ENCODE results near the gene PABPC1L. TPM values are rescaled to one million over a fixed set of nuclear protein-coding genes. Genes with fewer than 3 reads are reported as not detected.

Gene PABPC1L
- total and polyA plus RNA-seq, 2 of the 13 experiments (the other 11 are each of a cell fraction or from before 2014, with no cell fraction given): 30.8 to 252 TPM

DNA sequence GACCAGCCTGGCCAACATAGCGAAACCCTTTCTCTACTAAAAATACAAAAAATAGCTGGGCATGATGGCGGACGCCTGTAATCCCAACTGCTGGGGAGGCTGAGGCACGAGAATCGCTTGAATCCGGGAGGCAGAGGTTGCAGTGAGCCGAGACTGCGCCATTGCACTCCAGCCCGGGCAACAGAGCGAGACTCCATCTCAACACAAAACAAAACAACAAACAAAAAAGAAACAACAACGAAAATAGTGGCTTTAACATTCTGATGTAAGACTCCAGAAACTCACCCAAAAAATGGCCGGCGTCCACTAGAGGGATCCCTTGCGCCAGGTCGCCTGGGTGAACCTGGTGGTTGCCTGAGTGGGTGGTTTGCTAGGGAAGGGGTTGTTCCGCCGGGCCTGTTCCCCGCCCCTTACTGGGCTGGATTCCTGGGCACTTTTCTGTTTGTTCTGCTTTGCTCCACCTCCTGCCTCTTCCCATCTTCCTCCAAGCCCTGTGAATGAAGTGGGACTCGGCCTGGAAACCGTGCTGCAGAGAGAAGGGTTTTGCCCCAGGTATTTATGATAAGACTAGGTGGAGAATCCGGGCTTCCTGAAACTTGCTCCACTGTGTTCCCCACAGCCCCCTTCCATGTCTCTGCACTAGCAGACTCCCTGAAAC lies 1.5 kb downstream of the PABPC1L start (continued):
- TF ChIP-seq, protein P1, sequence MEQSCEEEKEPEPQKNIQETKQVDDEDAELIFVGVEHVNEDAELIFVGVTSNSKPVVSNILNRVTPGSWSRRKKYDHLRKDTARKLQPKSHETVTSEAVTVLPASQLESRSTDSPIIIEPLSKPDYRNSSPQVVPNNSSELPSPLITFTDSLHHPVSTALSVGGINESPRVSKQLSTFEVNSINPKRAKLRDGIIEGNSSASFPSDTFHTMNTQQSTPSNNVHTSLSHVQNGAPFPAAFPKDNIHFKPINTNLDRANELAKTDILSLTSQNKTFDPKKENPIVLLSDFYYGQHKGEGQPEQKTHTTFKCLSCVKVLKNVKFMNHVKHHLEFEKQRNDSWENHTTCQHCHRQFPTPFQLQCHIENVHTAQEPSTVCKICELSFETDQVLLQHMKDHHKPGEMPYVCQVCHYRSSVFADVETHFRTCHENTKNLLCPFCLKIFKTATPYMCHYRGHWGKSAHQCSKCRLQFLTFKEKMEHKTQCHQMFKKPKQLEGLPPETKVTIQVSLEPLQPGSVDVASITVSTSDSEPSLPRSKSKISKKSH (CRISPR knock-in tag; IDR thresholded peaks at IDR 0.05; ENCODE audit: borderline replicate concordance): peak; percentile 51; the same call in 1 of the 2 replicates
- TF ChIP-seq ZFP36L1 (CRISPR knock-in tag; IDR thresholded peaks at IDR 0.05) (peak; percentile 55; the same call in 1 of the 2 replicates), ZNF709 (CRISPR knock-in tag; IDR thresholded peaks at IDR 0.05) (0 out of 2 replicates have a peak, but pooled peaks have one; percentile 16), ZNF850 (CRISPR knock-in tag; conservative IDR thresholded peaks at IDR 0.05) (no peak), ZKSCAN8 (CRISPR knock-in tag; IDR thresholded peaks at IDR 0.05; ENCODE audit: borderline replicate concordance) (peak; percentile 46; the same call in 1 of the 2 replicates), ZNF619 (CRISPR knock-in tag; IDR thresholded peaks at IDR 0.05) (peak; percentile 89), POLR2AphosphoS2 (IDR thresholded peaks at IDR 0.05; ENCODE audit: low read depth, low read length) (no peak), ZBTB21 (CRISPR knock-in tag; IDR thresholded peaks at IDR 0.05) (no peak), FUBP1 (CRISPR knock-in tag; IDR thresholded peaks at IDR 0.05; ENCODE audit: borderline replicate concordance) (peak; percentile 57; the same call in 1 of the 2 replicates), SMARCE1 (IDR thresholded peaks at IDR 0.05; ENCODE audit: borderline replicate concordance) (no peak), KDM3A (CRISPR knock-in tag; IDR thresholded peaks at IDR 0.05; ENCODE audit: low read depth) (no peak), CAMTA2 (CRISPR knock-in tag; IDR thresholded peaks at IDR 0.05; ENCODE audit: borderline replicate concordance) (no peak), GMEB1 (CRISPR knock-in tag; IDR thresholded peaks at IDR 0.05; ENCODE audit: borderline replicate concordance) (peak; percentile 35; the same call in 1 of the 2 replicates), SYNCRIP (IDR thresholded peaks at IDR 0.05; ENCODE audit: insufficient read depth, low read depth, low read length) (no peak), PRDM4 (CRISPR knock-in tag; IDR thresholded peaks at IDR 0.05; ENCODE audit: borderline replicate concordance) (no peak), RFX1 (IDR thresholded peaks at IDR 0.05) (no peak), NR2F1 (CRISPR knock-in tag; IDR thresholded peaks at IDR 0.05) (peak; percentile 48 to 82; a peak in 3 of 4 replicates)
- TF ChIP-seq, protein P2, sequence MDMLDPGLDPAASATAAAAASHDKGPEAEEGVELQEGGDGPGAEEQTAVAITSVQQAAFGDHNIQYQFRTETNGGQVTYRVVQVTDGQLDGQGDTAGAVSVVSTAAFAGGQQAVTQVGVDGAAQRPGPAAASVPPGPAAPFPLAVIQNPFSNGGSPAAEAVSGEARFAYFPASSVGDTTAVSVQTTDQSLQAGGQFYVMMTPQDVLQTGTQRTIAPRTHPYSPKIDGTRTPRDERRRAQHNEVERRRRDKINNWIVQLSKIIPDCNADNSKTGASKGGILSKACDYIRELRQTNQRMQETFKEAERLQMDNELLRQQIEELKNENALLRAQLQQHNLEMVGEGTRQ (IDR thresholded peaks at IDR 0.05; ENCODE audit: low read depth, low read length): no peak
- TF ChIP-seq, protein P2 (CRISPR knock-in tag; IDR thresholded peaks at IDR 0.05; ENCODE audit: borderline replicate concordance): no peak

All from HepG2 (cell line).